Erythroblast (primary cell): ENCODE data around the gene GRIK5.
A peak's percentile ranks its signal among the peaks of the same experiment; 100 is the strongest.

Experiments used
- DNase-seq, 2 experiments: peaks; one replicate each; lab custom pipeline; 2025; lab: John Stamatoyannopoulos, UW
- GATA1 ChIP-seq: IDR thresholded peaks from 2 replicates; pipeline ENCODE4 v1.6.1; 2011; ENCODE audit warnings: low read depth, mild to moderate bottlenecking, control low read depth, low read length, moderate library complexity
- POLR2A ChIP-seq: IDR thresholded peaks from 2 replicates; pipeline ENCODE4 v1.6.1; 2011; ENCODE audit warnings: mild to moderate bottlenecking, low read length

The GRIK5 gene, protein sequence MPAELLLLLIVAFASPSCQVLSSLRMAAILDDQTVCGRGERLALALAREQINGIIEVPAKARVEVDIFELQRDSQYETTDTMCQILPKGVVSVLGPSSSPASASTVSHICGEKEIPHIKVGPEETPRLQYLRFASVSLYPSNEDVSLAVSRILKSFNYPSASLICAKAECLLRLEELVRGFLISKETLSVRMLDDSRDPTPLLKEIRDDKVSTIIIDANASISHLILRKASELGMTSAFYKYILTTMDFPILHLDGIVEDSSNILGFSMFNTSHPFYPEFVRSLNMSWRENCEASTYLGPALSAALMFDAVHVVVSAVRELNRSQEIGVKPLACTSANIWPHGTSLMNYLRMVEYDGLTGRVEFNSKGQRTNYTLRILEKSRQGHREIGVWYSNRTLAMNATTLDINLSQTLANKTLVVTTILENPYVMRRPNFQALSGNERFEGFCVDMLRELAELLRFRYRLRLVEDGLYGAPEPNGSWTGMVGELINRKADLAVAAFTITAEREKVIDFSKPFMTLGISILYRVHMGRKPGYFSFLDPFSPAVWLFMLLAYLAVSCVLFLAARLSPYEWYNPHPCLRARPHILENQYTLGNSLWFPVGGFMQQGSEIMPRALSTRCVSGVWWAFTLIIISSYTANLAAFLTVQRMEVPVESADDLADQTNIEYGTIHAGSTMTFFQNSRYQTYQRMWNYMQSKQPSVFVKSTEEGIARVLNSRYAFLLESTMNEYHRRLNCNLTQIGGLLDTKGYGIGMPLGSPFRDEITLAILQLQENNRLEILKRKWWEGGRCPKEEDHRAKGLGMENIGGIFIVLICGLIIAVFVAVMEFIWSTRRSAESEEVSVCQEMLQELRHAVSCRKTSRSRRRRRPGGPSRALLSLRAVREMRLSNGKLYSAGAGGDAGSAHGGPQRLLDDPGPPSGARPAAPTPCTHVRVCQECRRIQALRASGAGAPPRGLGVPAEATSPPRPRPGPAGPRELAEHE

GRCh38 chr19:42069619-42070351 is at the start of gene GRIK5:
Gene GRIK5, minus strand, starts transcription at chr19:42070206. Its CDS starts 4,436 bp downstream, at chr19:42065770.
- DNase-seq: no peak
- TF ChIP-seq GATA1: no peak
- no peak for TF ChIP-seq POLR2A

DNA sequence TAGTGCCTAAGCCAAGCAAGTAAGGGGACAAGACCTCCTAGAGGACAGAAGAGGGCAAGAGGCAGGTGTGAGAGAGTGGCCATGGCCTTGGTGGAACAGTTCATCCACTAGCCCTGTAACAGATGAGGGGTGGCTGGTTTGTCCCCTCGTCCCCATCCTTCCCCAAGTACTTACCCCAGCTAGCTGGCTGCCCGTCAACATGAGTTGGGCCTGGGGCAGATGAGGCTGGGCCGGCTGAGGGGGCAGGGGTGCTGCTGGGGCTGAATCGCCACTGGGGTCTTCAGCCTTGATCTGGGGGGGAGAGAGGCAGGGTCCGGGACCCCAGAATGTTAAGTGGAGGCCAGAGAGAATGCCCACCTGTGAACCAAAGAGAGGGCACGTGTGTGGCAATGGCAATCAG is 47.1 kb upstream of the GRIK5 start:
- DNase-seq: no peak
- TF ChIP-seq GATA1: no peak
- no peak for TF ChIP-seq POLR2A

DNA sequence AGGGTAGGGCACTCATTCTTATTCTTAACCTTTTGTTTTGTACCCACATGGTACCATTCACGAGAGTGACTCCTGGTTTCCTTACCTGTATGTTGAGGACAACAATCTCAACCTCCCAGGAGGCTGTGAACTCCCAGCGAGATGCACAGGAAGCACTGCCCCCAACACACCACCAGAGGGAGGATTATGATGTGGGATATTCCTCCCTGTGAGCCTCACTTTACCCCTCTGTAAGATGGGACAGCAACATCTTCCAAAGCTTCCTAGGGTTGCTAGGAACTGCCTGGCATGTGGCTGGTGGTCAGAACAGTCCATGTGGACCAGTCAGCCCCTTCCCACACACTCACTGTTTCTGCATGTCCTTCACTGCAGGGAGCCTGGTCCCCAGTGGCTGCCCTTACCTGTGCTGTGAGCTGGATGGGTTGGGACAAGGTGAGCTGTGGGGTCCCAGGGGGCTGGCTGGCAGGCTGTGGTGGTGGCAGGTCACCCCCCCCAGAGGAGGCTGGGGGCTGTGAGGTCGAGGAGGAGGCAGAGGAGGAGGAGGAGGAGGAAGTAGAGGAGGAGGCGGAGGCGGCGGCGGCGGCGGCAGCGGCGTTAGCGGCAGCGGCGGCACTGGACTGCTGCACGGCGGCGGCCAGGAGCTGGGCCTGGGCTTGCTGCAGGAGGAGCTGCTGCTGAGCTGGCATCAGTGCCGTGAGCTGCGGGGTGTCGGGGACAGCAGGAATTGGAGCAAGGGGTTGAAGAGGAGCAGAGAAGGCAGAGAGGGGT is 46.5 kb upstream of the GRIK5 start:
- no peak for TF ChIP-seq POLR2A
- no peak for TF ChIP-seq GATA1
- DNase-seq: no peak

DNA sequence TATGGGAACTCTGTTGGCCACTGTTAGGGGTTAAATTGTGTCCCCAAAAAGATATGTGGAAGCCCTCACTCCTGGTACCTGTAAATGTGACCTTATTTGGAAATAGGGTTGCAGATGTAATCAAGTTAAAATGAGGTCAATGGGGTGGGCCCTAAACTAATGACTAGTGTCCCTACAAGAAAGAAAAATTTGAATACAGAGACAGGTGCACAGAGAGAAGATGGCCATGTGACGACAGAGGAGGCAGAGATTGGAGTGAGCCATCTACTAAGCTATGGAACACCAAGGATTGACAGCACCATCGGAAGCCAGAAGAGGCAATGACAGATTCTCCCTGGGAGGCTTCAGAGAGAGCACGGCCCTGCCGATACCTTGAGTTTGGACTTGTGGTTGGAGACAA is 45.7 kb upstream of the GRIK5 start:
- DNase-seq: no peak
- TF ChIP-seq POLR2A (no peak), GATA1 (no peak)

- TF ChIP-seq POLR2A (no peak), GATA1 (no peak)
- DNase-seq: no peak
Observed at GRCh38 chr19:42115219-42115618, 45.2 kb upstream of the GRIK5 start.

DNA sequence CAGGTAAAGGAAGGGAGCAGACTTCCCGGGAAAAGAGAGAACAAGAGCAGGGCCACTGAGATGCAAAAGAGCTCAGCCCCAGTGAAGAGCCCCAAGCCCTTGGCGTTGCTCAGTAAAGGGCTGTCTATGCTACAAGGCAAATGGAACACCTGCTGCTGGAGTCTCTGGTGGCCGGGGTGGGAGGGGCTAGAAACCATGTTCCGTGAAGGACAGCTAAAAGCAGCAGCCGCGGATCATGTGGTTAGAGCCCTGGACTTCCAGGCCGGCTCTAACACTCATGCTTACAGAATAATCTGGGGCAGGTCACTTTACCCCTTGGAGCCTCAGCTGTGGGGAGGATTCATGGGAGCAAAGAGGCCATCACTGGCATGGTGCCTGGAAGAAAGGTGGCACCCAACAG is 44.4 kb upstream of the GRIK5 start:
- no peak for TF ChIP-seq GATA1
- no peak for TF ChIP-seq POLR2A
- no peak for DNase-seq

GRCh38 chr19:42113641-42114348 is 43.8 kb upstream of the GRIK5 start:
- TF ChIP-seq POLR2A (no peak), GATA1 (no peak)

GRCh38 chr19:42111811-42112210 is 41.8 kb upstream of the GRIK5 start:
- no peak for DNase-seq
- no peak for TF ChIP-seq GATA1
- TF ChIP-seq POLR2A: no peak

More at GRCh38 chr19:42113641-42114348, 43.8 kb upstream of the GRIK5 start:
- no peak for DNase-seq

DNA sequence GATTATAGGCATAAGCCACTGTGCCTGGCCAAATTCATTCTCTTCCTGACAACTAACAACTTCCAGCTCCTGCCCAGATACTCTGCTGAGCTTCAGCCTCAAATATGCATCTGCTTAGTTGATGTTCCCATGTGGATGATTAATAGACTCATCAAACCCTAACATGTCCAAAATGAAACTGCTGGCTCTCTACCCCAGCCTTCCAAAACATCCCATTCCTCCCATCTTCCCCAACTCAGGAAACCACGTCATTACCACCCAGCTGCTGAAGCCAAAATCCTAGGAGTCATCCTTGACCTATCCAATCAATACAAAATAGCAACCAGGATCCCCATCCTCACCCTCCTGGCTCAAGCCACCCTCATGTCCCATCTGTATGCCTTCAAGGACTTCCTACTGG is 41.4 kb upstream of the GRIK5 start:
- TF ChIP-seq POLR2A (no peak), GATA1 (no peak)
- DNase-seq: no peak

DNA sequence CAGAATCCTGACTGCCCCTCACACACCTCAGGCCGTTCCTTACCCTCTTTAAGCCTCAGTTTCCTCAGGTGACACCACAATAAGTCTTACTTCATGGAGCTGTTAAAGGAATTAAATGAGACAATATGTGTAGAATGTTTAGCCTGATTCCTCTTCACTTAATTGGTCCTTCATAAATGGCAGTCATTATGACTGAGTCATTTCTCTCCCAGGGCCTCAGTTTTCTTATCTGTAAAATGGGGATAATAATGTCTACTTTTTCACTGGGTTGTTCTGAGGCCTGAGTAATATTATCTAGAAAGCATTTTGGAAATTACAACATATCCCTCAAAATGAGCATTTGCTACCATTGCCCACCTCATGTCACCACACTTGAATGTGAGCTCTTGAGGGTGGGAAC is 40.7 kb upstream of the GRIK5 start:
- DNase-seq: no peak
- TF ChIP-seq GATA1: no peak
- no peak for TF ChIP-seq POLR2A

DNA sequence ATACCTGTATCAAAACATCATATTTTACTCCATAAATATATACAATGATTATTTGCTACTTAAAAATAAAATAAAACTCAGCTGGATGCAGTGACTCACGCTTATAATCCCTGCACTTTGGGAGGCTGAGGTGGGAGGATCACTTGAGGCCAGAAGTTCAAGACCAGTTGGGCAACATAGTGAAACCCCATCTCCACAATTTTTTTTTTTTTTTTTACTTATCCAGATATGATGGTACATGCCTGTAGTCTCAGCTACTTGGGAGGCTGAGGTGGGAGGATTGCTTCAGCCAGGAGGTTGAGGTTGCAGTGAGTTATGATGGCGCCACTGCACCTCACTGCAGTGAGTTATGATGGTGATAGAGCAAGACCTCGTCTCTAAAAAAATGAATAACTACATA is 39.9 kb upstream of the GRIK5 start:
- DNase-seq: no peak
- TF ChIP-seq POLR2A (no peak), GATA1 (no peak)

GRCh38 chr19:42108527-42109389 is 38.8 kb upstream of the GRIK5 start:
- TF ChIP-seq POLR2A (no peak), GATA1 (no peak)
- peak; percentile 87 to 93 for DNase-seq
